HepG2 (cell line): ENCODE measurements around the gene ADCY9. TPM values are rescaled to one million over a fixed set of nuclear protein-coding genes. Genes with fewer than 3 reads are reported as not detected.
A peak's percentile ranks its signal among the peaks of the same experiment; 100 is the strongest.

Experiments
- ATAC-seq: fragments of 200-7000 bp; cut with Tn5 transposase; 3 replicates; pipeline ENCODE4 v1.9.1; 2020; ENCODE audit warnings: mild to moderate bottlenecking, moderate library complexity
- BruUV-seq: library from RNA; stranded (reverse); fragments of 400-500 nt; replicated peaks from 2 replicates; lab custom pipeline; 2021; lab: Mats Ljungman, UMichigan
- CTCF ChIA-PET: fragments of 300-600 bp; formaldehyde crosslinking; extraction: SDS; loops from one replicate; lab custom pipeline; 2021; ENCODE audit warnings: low total read pairs, inconsistent platforms, low intra/inter-chr PET ratio; lab: Yijun Ruan, JAX
- POLR2A ChIA-PET: fragments of 350-600 bp; sonication (Branson Sonifier 250); formaldehyde crosslinking; loops from one replicate; lab custom pipeline; 2020; ENCODE audit warnings: antibody characterized with exemption, inconsistent platforms; lab: Yijun Ruan, JAX
- DNase-seq: peaks from one replicate; pipeline ENCODE4 v3.0.0-alpha.2; 2015; ENCODE audit warnings: low spot score
- FAIRE-seq: peaks from 3 replicates; lab custom pipeline; 2011; peaks lifted over from hg19 to GRCh38; lab: Jason Lieb, UNC
- H2AFZ ChIP-seq: one replicate; pipeline ENCODE4 v1.6.1; 2011; ENCODE audit warnings: low read length, inconsistent platforms
- H3K27ac ChIP-seq: fragments of 300-600 bp; 3 replicates; pipeline ENCODE4 v1.8.0; 2011; ENCODE audit warnings: mixed run types, mild to moderate bottlenecking, mixed read lengths, low read length, inconsistent platforms; ENCODE audit not compliant: insufficient read depth; ENCODE audit errors: extremely low read length
- H3K27me3 ChIP-seq, 2 experiments: fragments of 200-600 bp in 1 of 2; 2 replicates in 1 of 2; 3 replicates in 1 of 2; pipeline versions ENCODE4 v1.6.0 to v1.8.0; 2011; ENCODE audit warnings: low read length in 2 of 2, mild to moderate bottlenecking in 2 of 2, moderate library complexity in 2 of 2, inconsistent platforms in 1 of 2; ENCODE audit not compliant: insufficient read depth in 2 of 2, control insufficient read depth in 1 of 2
- H3K36me3 ChIP-seq, 2 experiments: fragments of 200-600 bp in 1 of 2; replicated peaks in 1 of 2; 2 replicates in 1 of 2; 3 replicates in 1 of 2; pipeline versions ENCODE4 v1.5.1 to v1.8.0; 2011; ENCODE audit warnings: low read length in 2 of 2, inconsistent platforms in 1 of 2; ENCODE audit not compliant: insufficient read depth in 2 of 2, control insufficient read depth in 1 of 2
- H3K4me1 ChIP-seq: 2 replicates; pipeline ENCODE4 v1.5.1; 2012; ENCODE audit warnings: low read length, inconsistent platforms; ENCODE audit not compliant: insufficient read depth
- H3K4me2 ChIP-seq: 2 replicates; pipeline ENCODE4 v1.6.0; 2011; ENCODE audit warnings: low read depth, low read length, inconsistent platforms
- H3K4me3 ChIP-seq, 3 experiments: fragments of 200-600 bp in 1 of 3; sonication (generic), shearing (Covaris generic) in 1 of 3; replicated peaks in 1 of 3; 2 replicates each; pipeline ENCODE4 v1.5.1; 2011 to 2016; ENCODE audit warnings: low read length in 3 of 3, inconsistent platforms in 2 of 3, low read depth in 2 of 3, mild to moderate bottlenecking in 2 of 3, control low read depth in 1 of 3, mixed read lengths in 1 of 3; ENCODE audit not compliant: insufficient read depth in 1 of 3
- H3K79me2 ChIP-seq: one replicate; pipeline ENCODE4 v1.6.1; 2011; ENCODE audit warnings: low read length, inconsistent platforms; ENCODE audit not compliant: insufficient read depth
- H3K9ac ChIP-seq: 2 replicates; pipeline ENCODE4 v1.6.0; 2011; ENCODE audit warnings: mild to moderate bottlenecking, low read depth, low read length, inconsistent platforms; ENCODE audit not compliant: insufficient read depth
- H3K9me3 ChIP-seq: 2 replicates; pipeline ENCODE4 v1.5.1; 2012; ENCODE audit warnings: mild to moderate bottlenecking, low read length
- H4K20me1 ChIP-seq: 2 replicates; pipeline ENCODE4 v1.6.0; 2011; ENCODE audit warnings: inconsistent platforms, mild to moderate bottlenecking, low read length, moderate library complexity; ENCODE audit not compliant: insufficient read depth
- EHMT2 ChIP-seq: fragments of 200-600 bp; sonication (generic); IDR thresholded peaks from 2 replicates; pipeline ENCODE4 v1.7.0; 2017; ENCODE audit warnings: antibody characterized with exemption, low read depth, low read length, borderline replicate concordance
- ETV6 ChIP-seq: sonication (generic); formaldehyde crosslinking; conservative IDR thresholded peaks from 2 replicates; pipeline ENCODE4 v1.4.0; 2020; ENCODE audit warnings: missing genetic modification reagents
- HCFC1 ChIP-seq: fragments of 150-350 bp; IDR thresholded peaks from 2 replicates; pipeline ENCODE4 v1.6.1; 2014; ENCODE audit warnings: low read depth, low read length
- HNF4G ChIP-seq, 2 experiments: sonication (generic) in 1 of 2; formaldehyde crosslinking in 1 of 2; IDR thresholded peaks; 2 replicates each; pipeline versions ENCODE4 v1.4.0 to v1.6.1; 2011 to 2020; ENCODE audit warnings: borderline replicate concordance in 2 of 2, low read depth in 2 of 2, mild to moderate bottlenecking in 2 of 2, low read length in 1 of 2, missing genetic modification reagents in 1 of 2, moderate library complexity in 1 of 2
- MZF1 ChIP-seq: sonication (generic); formaldehyde crosslinking; IDR thresholded peaks from 2 replicates; pipeline ENCODE4 v1.8.1; 2023; ENCODE audit warnings: mild to moderate bottlenecking, missing genetic modification reagents, borderline replicate concordance
- PAX8 ChIP-seq: sonication (generic); formaldehyde crosslinking; IDR thresholded peaks from 2 replicates; pipeline ENCODE4 v1.8.0; 2022; ENCODE audit warnings: mild to moderate bottlenecking, missing genetic modification reagents, borderline replicate concordance
- ZBTB3 ChIP-seq: sonication (generic); formaldehyde crosslinking; IDR thresholded peaks from 2 replicates; pipeline ENCODE4 v1.4.0; 2020; ENCODE audit warnings: low read depth, mild to moderate bottlenecking, moderate library complexity, missing genetic modification reagents, borderline replicate concordance
- ZFX ChIP-seq: sonication (generic); formaldehyde crosslinking; IDR thresholded peaks from 2 replicates; pipeline ENCODE4 v1.4.0; 2020; ENCODE audit warnings: mild to moderate bottlenecking, low read depth, missing genetic modification reagents, moderate library complexity
- ZNF746 ChIP-seq: sonication (generic); formaldehyde crosslinking; IDR thresholded peaks from 2 replicates; pipeline ENCODE4 v1.8.0; 2022; ENCODE audit warnings: mild to moderate bottlenecking, missing genetic modification reagents
- WGBS: methylation state at CpG from one replicate; pipeline ENCODE4 v1.1.6; 2017; ENCODE audit warnings: low lambda C conversion rate; 5-methylcytosine and 5-hydroxymethylcytosine counted together
- in situ Hi-C: cut with HindIII; loops from 2 replicates; pipeline ENCODE4 v1.10.0; 2017; ENCODE audit warnings: low pct_unique_long_range_greater_than_20kb; ENCODE audit not compliant: extremely low pct_ligation_motif_present
- intact Hi-C: fragments of 100-400 bp; cut with micrococcal nuclease; formaldehyde crosslinking; loops from one replicate; pipeline ENCODE4 v1.10.0; 2022; ENCODE audit not compliant: unreplicated experiment
- polyA plus RNA-seq, 8 experiments: library from polyadenylated mRNA; depleted of rRNA in 3 of 8; stranded (reverse) in 7 of 8; unstranded in 1 of 8; fragments of >200 nt; fragmentation: Illumina TruSeq in 4 of 8; extraction: Trizol in 4 of 8; gene quantifications; 2 replicates each; pipeline versions ENCODE4 v1.2.1 to v1.2.3, GENCODE V29; 2011 to 2016; ENCODE audit warnings: low read depth in 4 of 8, missing spikeins in 1 of 8, mixed read lengths in 1 of 8; ENCODE audit not compliant: insufficient read depth in 1 of 8
- total RNA-seq, 5 experiments: library from RNA; depleted of rRNA; stranded (reverse); fragments of >200 nt; fragmentation: Illumina TruSeq; extraction: Trizol; gene quantifications; 2 replicates each; pipeline ENCODE4 v1.2.3, GENCODE V29; 2016; ENCODE audit warnings: low read depth in 1 of 5
- TF ChIP-seq, protein P1 (sequence below): sonication (generic); formaldehyde crosslinking; IDR thresholded peaks from 2 replicates; pipeline ENCODE4; 2020; ENCODE audit warnings: missing genetic modification reagents, mild to moderate bottlenecking, borderline replicate concordance
- TF ChIP-seq, protein P2 (sequence below): sonication (generic); formaldehyde crosslinking; IDR thresholded peaks from 2 replicates; pipeline ENCODE4 v1.4.0; 2020; ENCODE audit warnings: missing genetic modification reagents, borderline replicate concordance

ADCY9 gene
- total and polyA plus RNA-seq, 2 of the 13 experiments (the other 11 are each of a cell fraction or from before 2014, with no cell fraction given): 11.2 to 13.9 TPM

DNA sequence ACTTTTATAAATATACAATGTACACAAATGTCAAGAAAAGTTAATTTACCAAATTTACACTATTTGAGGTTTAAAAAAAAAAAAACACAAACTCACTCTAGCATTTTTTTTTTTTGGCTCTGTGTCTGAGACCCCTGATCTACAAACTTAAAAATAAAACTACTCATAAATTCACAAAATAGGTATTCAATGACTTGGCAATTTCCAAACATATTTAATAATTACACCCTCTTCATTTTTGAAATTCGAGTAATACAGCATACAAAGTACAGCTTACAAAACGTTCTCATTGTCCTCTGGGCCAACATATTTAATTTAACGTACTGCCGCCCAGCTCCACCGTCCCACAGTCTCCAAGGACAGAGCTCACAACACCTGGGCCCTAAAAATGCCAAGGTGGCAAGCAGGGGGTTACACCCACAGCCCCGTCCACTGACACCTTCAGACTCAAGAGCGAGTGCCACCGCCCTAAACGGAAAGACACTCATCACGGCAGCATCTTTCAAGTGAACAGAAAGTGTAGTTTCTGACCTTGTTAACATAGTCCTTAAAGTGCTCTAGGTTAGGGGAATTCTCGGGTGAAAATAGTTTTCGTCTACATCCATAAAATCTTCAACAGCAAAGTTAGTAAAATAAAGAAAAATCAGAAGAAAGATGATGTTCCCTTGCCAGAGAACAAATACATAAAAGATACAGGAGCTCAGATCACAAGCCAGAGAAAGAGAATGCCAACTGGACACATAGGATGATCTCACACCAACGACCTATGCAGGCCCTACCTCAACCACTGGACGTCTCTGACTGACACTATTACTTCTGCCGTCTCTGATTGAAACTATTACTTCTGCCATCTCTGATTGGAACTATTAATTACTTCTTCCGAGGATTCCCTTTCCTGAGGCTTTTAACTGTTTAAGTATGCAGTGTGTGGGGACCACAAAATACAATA is 4.2 kb downstream of the ADCY9 start (continued):
- TF ChIP-seq, protein P1, sequence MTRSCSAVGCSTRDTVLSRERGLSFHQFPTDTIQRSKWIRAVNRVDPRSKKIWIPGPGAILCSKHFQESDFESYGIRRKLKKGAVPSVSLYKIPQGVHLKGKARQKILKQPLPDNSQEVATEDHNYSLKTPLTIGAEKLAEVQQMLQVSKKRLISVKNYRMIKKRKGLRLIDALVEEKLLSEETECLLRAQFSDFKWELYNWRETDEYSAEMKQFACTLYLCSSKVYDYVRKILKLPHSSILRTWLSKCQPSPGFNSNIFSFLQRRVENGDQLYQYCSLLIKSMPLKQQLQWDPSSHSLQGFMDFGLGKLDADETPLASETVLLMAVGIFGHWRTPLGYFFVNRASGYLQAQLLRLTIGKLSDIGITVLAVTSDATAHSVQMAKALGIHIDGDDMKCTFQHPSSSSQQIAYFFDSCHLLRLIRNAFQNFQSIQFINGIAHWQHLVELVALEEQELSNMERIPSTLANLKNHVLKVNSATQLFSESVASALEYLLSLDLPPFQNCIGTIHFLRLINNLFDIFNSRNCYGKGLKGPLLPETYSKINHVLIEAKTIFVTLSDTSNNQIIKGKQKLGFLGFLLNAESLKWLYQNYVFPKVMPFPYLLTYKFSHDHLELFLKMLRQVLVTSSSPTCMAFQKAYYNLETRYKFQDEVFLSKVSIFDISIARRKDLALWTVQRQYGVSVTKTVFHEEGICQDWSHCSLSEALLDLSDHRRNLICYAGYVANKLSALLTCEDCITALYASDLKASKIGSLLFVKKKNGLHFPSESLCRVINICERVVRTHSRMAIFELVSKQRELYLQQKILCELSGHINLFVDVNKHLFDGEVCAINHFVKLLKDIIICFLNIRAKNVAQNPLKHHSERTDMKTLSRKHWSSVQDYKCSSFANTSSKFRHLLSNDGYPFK: no peak
- TF ChIP-seq PAX8 (CRISPR knock-in tag) (no peak), MZF1 (no peak)
- TF ChIP-seq, all 625 proteins: peak for 3

DNA sequence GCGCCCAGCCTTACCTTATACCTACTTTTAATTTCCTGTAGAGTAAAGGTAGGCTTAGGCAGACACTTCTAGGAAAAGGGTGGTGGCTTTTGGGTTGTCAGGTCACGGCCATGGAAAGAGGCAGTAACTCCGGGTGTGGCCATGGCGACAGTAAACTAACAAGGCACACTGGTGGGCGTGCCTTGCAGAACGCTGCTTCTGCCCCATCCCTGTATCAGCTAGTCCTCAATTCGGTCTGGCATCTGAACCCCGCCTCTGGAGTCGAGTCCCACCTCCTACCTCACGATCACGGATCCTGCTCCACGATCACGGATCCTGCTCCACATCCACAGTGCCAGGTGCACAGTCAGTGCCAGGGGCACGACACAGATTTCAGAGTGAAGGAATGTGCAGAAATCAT is 5.6 kb downstream of the ADCY9 start:
- H3K36me3 ChIP-seq: peaks cover 2 to 11% of the 10 kb centered on the region in 2 experiments; a peak in 3 of 5 replicates
- H3K9ac ChIP-seq: peak overlapping the region; percentile 72
- no TSS peak for BruUV-seq
- H4K20me1 ChIP-seq: no peaks in the 10 kb centered on the region
- peak overlapping the region; percentile 92 for H3K4me2 ChIP-seq
- no peak overlapping the region for H2AFZ ChIP-seq
- H3K4me3 ChIP-seq: peak overlapping the region; percentile 79 to 91 (median 84)
- 23% methylated on average over 7 of the region's 14 CpGs for WGBS
- in situ Hi-C loops: loop anchor here (5.0 kb wide), 1 partner anchor 93 kb away; no protein-coding TSS in a partner anchor
- no peaks in the 10 kb centered on the region for H3K9me3 ChIP-seq
- ATAC-seq (0 out of 3 replicates have a peak, but pooled peaks have one; percentile 4), FAIRE-seq (peak; percentile 54), DNase-seq (peak; percentile 59)
- intact Hi-C loops: loop anchor here (2.0 to 10.0 kb wide), 4 partner anchors 44 to 416 kb away; no protein-coding TSS in a partner anchor
- peaks cover 92% of the 10 kb centered on the region for H3K79me2 ChIP-seq
- peak overlapping the region; percentile 91 for H3K27ac ChIP-seq
- ChIA-PET POLR2A (interaction anchor here (0.6 to 1.5 kb wide), 2 partner anchors 143 to 215 kb away, joined by 3 to 6 read pairs; no protein-coding TSS in a partner anchor), CTCF (no interaction called here)
- H3K27me3 ChIP-seq: no peaks in the 10 kb centered on the region; a peak in 1 of 5 replicates
- H3K4me1 ChIP-seq: peaks cover 74% of the 10 kb centered on the region
- TF ChIP-seq, protein P2, sequence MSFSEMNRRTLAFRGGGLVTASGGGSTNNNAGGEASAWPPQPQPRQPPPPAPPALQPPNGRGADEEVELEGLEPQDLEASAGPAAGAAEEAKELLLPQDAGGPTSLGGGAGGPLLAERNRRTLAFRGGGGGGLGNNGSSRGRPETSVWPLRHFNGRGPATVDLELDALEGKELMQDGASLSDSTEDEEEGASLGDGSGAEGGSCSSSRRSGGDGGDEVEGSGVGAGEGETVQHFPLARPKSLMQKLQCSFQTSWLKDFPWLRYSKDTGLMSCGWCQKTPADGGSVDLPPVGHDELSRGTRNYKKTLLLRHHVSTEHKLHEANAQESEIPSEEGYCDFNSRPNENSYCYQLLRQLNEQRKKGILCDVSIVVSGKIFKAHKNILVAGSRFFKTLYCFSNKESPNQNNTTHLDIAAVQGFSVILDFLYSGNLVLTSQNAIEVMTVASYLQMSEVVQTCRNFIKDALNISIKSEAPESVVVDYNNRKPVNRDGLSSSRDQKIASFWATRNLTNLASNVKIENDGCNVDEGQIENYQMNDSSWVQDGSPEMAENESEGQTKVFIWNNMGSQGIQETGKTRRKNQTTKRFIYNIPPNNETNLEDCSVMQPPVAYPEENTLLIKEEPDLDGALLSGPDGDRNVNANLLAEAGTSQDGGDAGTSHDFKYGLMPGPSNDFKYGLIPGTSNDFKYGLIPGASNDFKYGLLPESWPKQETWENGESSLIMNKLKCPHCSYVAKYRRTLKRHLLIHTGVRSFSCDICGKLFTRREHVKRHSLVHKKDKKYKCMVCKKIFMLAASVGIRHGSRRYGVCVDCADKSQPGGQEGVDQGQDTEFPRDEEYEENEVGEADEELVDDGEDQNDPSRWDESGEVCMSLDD (CRISPR knock-in tag): no peak
- no peak for TF ChIP-seq ZFX
- no peak for TF ChIP-seq ETV6 (CRISPR knock-in tag)
- TF ChIP-seq HCFC1: no peak
- no peak for TF ChIP-seq HNF4G (IDR thresholded peaks at IDR 0.05; ENCODE audit: borderline replicate concordance, low read depth, low read length)
- no peak for TF ChIP-seq HNF4G (CRISPR knock-in tag; IDR thresholded peaks at IDR 0.05; ENCODE audit: borderline replicate concordance, low read depth)
- no peak for TF ChIP-seq ZBTB3
- no peak for TF ChIP-seq EHMT2
- no peak for TF ChIP-seq ZNF746
